22Rv1 (cell line): Measurements from ENCODE around the gene ZFPL1.

Experiments used
- CTCF ChIP-seq: fragments of 450-650 bp; IDR thresholded peaks from 2 replicates; pipeline ENCODE4 v1.5.1; 2017; ENCODE audit warnings: mild to moderate bottlenecking
- ZFX ChIP-seq: fragments of 450-650 bp; IDR thresholded peaks from 2 replicates; pipeline ENCODE4 v1.6.1; 2017; ENCODE audit warnings: antibody characterized with exemption, borderline replicate concordance

DNA sequence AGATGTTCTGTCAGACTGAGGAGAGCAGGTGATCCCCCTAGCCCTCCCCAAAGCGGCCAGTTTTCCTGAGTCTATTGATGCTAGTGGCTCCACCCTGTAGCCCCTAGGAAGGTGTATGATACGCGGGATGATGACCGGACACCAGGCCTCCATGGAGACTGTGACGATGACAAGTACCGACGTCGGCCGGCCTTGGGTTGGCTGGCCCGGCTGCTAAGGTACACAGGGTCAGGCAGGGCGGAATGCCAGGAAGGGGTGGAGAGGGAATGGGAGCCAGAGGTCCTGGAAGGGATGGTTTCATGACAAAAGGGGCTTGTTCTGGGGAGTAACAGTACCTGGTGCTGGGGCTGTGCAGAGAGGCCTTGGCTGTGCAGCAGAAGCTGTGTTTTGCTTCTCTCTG is 3.2 kb downstream of the ZFPL1 start:
- TF ChIP-seq CTCF (no peak), ZFX (no peak)
